Stimulated activated CD8-positive, alpha-beta memory T cell treated with anti-CD3 and anti-CD28 coated beads, Interleukin-4, amount 100 ng/mL, for 48 hours (primary cell): ENCODE results near the gene ST14.
A peak's percentile ranks its signal among the peaks of the same experiment; 100 is the strongest.
"Not testable (repeated sequence)": the region's sequence is repeated elsewhere in the genome, so short reads cannot be mapped to it uniquely, and the experiment has no call there.

Experiments
- DNase-seq: peaks from one replicate; pipeline ENCODE4 v3.0.0-alpha.2; 2020

Gene ST14

GRCh38 chr11:130211144-130211543, 51.6 kb downstream of the ST14 start:
- DNase-seq = no peak

DNA sequence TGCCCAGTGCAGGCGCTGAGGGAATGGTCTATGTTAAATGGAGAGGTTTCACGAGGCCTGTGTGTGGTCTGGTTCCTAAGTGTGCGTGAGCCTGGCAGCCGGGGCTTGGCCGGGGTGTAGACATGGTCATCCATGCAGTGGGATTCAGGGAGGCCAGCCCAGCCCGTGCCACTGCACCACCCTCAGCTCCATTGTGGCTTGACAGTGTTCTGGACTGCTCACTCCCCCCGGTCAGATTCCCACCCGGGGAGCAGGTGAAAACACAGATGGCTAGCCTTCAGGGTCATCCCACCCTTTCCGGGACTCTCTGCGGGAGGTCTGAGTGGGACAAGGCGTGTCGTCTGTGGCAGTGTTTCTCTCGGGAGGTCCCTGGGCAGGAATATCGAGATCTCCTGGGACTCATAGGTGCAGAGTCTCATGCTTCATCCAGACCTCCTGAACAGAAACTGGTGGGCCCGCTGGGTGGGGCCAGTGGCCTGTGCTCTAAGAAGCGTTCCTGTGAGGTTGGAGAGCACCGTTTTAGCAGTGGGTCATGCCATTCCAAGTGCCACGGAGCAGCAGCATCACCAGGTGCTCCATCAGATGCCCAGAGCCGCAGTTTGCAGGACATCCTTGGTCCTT, 52.3 kb downstream of the ST14 start:
- peak; percentile 19 for DNase-seq

DNA sequence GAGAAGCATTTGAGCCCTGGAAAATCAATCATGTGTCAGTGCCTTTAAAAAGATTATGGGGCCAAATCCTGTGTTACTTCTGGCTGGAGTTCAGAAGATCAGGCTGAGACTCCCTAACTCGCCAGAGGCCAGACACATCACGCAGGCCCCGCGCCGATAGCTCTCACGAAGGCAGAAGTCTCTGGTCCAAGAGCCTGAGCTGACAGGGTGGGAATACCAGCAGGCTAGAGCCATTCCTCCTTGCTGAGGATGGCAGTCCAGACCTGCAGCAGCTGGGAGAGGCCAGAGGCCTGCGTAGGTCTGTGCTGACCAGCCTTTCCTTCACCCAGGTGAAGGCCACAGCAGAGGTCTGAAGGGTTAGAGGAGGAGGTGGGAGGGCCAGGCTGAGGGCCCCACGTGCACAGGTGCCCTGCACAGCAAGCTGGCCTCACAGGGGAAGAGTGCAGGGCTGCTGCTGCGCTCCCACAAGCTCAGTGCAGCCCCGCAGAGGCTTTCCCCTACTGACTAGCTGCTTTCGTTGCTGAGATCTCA, 52.9 kb downstream of the ST14 start:
- peak; percentile 18 for DNase-seq

DNA sequence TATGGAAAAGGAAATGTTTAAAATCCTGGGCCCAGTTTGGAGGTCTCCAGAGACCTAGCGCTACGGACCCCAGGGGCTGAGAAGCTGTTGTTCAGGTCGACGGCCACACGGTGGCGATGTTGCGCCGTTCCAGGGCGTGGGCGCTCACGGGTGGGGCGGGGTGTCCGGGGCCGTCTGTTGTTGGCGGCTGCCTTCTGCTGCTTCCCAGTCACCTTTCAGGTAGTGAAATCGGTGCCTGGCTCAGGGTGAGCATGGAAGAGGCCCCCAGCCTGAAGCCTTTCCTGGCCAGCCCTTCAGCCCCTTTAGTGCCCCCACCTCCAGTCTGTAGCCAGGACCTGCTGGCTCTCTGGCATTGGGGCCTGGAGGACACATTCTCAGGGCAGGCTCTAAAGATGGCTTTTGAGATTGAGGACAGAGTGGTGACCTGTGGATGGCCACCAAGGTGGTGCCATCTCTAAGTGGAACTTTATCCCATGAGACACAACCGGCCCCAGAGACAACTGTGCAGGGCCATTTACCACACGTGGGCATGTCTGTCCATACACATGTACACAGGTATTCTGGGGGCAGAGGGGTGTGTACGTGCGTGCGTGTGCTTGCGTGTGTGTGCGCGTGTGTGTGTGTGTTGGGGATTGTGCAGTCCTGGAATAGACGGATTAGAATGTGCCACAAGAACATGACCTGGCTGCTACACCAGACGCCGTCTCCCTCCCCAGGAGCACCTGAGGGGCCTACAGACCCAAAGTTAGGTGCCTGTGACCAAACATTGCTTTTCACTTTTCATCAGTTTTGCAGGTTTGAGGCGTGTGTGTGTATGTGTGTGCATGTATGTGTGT, 53.8 kb downstream of the ST14 start:
- peak; percentile 86 for DNase-seq

DNA sequence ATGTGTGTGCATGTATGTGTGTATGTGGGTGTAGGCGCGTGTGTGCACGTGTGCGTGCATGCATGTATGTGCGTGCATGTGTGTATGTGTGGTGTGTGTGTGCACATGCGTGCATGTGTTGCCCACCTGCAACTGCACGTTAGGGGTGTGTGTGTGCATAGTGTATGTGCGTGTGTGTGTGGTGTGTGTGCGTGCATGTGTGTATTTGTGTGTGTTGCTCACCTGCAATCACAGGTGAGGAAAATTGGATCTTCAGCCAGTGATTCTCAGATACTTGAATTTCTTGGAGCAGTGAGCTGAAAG, 54.3 kb downstream of the ST14 start:
- no peak for DNase-seq

GRCh38 chr11:130214861-130215530, 55.4 kb downstream of the ST14 start:
- no peak for DNase-seq

GRCh38 chr11:130215531-130216220, 56.1 kb downstream of the ST14 start:
- no peak for DNase-seq

- DNase-seq = no peak
These were observed 56.6 kb downstream of the ST14 start for GRCh38 chr11:130216221-130216550.

- DNase-seq = no peak
These were observed 57.1 kb downstream of the ST14 start for GRCh38 chr11:130216591-130217132.

GRCh38 chr11:130217133-130218031, 57.8 kb downstream of the ST14 start:
- DNase-seq = no peak

- DNase-seq = no peak
These were observed 59.0 kb downstream of the ST14 start for GRCh38 chr11:130218501-130219070.

DNA sequence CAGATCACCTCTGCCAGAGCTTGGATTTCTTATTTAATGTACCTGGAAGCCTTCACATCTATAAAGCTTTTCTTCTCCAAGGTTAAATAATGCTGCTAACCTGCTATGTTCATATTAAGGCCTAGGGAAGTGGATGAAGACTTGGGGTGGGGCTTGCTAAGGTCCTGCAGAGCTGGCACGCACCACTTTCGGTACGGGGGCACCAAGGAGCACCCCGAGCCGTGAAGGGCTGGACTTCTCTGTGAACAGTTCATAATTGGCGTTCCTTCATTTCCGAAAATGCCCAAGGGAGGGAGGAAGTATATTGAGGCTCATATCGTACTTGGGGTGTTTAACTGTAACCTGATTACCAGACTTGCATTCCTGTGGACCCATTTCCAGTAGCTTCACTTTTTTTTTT, 59.6 kb downstream of the ST14 start:
- no peak for DNase-seq

- no peak for DNase-seq
These were observed 60.9 kb downstream of the ST14 start for GRCh38 chr11:130220311-130221035.

DNA sequence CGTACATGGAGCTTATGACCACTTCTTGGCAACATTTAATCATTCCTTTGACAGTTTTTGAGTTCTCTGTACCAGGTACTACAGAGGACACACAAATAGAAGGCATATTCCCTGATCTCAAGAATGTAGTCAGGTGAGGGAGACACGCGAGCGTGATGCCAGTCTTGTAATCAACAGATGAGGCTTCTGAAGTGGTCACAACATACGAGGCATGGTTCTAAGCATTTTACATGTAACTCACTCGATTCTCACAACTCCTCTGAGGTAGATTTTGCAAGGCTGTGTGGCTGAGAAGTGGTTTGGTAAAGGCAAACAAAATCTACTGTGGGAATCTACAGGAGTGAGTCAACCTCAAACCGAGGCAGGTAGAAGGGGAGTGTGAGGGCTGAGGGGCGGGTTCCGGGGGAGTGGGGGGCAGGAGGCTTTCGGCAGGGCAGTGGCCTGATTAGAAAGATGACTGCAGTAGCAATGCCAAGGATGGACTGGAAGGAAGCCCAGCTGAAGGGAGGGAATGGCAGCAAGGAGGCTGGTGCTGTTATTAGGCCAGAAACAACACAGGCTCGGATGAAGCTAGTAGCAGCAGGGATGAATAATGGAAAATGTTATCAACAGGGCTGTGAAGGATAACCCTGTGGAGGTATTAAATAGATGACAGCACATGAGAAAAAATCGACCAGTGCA, 63.8 kb downstream of the ST14 start:
- no peak for DNase-seq

GRCh38 chr11:130227373-130227772, 67.8 kb downstream of the ST14 start:
- DNase-seq = no peak

DNA sequence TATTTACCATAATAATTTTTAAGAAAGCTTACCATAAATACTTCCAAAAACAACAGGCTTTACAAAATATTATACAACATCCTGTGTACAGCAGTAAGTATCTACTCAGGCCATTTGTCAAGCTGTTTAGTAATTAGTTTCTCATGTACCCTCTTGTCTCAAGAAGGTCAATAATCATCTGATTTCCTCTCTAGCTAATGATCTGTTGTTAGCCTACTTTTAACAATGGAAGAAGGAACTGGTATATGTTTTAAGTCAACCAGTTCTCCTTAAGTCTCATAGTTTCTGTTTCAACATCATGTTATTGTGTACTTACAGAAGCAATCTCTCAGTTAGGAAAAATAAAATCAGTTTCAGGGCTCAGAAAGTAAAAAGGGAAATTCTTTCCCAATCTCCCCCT, 73.9 kb downstream of the ST14 start:
- DNase-seq = not testable (repeated sequence)

- DNase-seq = not testable (repeated sequence)
These were observed 74.3 kb downstream of the ST14 start for GRCh38 chr11:130233888-130234287.

DNA sequence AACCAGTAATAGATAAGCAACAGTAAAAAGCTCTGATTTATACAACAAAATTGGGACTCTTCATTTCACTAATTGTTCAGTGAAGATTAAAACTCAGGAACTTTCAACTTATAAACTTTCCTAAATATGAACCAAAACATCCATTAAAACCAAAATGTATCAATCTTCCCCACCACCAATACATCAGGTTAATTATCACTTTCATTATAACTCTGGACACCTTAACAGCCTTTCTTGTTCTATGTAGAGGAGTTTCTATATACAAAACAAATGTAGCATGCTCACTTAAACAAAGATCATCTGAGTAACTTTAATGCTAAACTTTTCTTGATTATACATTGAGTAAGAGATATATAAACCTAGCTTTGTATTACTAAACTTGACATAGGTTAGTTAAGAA, 74.7 kb downstream of the ST14 start:
- no peak for DNase-seq

DNA sequence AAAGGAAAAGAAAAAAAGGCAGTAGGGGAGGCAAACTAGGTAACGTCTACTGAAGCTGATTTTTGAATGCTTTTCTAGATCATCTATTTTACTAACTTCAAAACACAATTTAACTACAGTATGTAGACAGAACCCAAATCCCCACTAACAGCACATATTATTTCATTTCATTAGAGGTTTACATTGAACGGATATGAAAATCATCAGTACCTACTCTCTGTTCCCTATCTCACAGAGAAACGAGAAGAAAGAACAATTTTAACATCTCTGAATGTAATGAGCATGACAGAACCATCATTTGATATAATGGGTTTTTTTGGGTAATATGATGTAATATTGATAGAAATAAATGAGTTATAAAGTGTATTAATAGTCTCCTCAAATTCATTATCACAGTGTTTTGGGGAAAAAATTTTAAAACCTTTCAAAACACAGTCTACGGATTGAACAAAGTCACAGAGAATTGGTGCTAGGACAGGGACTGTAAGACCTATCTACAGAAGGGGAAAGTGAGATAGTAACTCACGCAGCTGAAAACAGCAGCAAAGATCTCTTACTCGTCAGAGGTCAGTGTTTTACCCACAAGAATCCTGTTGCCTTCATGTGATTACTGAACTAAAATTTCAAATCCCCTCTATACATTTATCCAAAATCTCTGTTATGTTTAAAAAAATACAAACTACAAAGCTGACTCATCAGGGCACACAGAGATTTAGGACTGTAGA, 77.9 kb downstream of the ST14 start:
- no peak for DNase-seq

DNA sequence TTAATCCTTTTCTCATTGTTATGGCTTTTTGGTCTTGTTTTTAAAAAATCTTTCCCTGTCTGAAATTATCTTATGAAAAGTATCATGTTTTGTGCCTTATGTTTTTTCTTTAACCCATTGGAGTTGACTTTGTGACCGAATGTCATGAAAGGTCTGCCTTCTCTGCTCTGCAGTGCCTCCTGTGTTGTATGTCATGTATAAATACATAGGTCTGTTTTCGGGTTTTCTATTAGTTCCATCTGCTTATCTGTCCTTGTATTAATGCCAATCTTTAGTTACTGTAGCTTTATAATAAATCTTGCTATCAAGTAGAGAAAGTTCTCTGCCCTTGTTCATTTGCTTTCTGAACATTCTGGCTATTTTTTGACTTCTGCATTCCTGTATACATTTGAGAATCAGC, 82.1 kb downstream of the ST14 start:
- no peak for DNase-seq
